NOMO-1 (cell line): ENCODE results near the gene TRAPPC12.
"Not testable (repeated sequence)": the region's sequence is repeated elsewhere in the genome, so short reads cannot be mapped to it uniquely, and the experiment has no call there.

Source experiments
- DNase-seq, 2 experiments: peaks; one replicate each; lab custom pipeline; 2025; ENCODE audit not compliant: unreplicated experiment in 2 of 2; lab: John Stamatoyannopoulos, UW

TRAPPC12 gene

DNA sequence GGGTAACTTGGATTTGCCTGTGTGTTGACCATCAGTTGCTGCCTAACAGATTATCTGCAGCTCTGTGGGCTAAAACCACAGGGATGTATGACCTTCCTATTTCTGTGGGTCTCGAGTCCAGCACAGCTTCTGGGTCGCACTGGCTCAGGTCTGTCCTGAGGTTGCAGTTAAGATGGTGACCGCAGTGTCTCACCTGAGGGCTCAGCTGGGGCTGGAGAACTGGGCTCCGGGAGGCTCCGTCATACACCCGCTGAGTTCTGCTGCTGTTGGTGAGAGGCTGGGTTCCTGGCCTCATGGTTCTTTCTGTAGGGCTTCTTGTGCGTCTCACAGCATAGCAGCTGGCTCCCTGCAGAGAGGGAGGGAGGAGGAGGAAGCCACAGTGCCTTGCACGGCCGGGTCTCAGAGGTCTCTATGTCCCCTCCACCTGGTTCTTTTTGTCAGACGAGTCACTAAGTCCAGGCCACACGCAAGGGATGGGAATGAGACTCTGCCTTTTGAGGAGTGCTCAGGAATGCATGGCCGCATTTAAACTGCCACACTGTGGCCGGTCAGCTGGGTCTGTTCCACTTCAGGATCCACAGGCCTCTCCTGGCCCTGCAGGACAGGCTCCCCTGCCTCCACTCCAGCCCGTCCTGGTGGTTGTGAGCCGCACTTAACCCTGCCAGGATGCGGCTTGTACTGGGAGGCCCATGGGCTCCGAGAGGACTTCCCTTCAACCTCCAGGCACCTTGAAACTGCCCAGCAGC is 72.6 kb downstream of the TRAPPC12 start:
- no peak for DNase-seq

DNA sequence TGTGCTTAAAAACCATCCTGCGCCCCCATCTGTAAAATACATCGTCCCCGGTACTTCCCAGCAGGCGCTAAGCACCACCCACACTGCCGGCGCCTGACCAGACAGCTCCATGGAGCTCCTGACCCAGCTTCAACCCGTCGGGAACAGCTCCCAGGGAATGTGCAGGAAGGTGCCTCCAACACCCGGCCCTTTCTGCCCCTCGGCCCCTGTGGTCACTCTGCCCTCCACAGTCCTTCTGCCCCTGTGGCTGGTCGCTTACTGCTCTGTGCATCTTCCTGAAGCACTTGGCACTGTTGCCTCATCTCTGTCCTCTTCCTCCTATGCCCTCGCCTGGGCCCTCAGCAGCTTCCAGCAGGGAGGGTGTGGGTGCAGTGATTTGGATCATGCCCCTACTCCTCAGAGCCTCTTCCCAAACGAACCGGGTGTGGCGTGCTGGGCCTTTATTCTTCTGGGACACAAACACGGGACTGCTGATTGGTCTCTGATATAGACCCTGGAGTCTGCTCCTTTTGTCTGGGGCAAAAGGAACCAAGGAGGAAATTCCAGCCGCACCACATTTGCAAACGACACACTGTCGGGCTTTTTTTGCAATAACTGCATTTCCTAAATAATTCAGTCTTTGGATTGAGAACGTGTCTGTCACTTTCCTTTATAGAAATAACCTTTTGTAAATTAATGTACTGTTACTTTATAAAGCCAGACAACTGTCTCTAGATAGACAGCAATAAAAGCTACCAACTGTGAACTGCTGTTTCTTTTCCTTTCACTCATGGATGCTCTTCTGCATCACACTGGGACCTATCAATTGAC is 73.9 kb downstream of the TRAPPC12 start:
- DNase-seq, result no peak

- DNase-seq, result not testable (repeated sequence)
These were observed 74.5 kb downstream of the TRAPPC12 start for GRCh38 chr2:3454005-3454404.

DNA sequence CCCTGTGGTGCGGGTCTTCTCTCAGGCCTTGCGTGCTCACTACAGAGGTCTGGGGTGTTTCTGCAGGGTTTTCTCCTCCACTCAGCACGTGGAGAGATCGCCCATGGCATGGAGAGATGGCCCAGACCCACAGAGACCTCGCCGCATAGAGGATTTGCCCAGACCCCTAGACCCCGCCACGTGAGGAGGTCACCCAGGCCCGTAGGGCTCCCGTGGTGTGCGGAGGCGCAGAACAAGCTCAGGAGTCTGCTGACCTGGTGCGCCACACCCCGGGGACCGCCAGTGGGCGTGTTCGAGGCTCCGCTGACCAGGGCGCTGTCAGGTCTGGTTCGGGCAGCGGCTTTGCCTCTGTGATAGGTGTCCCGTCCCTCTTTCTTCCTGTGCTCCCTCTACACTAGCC is 75.3 kb downstream of the TRAPPC12 start:
- DNase-seq, result no peak

GRCh38 chr2:3456125-3456524 is 76.6 kb downstream of the TRAPPC12 start:
- no peak for DNase-seq

GRCh38 chr2:3457524-3458395 is 78.3 kb downstream of the TRAPPC12 start:
- DNase-seq, result no peak

DNA sequence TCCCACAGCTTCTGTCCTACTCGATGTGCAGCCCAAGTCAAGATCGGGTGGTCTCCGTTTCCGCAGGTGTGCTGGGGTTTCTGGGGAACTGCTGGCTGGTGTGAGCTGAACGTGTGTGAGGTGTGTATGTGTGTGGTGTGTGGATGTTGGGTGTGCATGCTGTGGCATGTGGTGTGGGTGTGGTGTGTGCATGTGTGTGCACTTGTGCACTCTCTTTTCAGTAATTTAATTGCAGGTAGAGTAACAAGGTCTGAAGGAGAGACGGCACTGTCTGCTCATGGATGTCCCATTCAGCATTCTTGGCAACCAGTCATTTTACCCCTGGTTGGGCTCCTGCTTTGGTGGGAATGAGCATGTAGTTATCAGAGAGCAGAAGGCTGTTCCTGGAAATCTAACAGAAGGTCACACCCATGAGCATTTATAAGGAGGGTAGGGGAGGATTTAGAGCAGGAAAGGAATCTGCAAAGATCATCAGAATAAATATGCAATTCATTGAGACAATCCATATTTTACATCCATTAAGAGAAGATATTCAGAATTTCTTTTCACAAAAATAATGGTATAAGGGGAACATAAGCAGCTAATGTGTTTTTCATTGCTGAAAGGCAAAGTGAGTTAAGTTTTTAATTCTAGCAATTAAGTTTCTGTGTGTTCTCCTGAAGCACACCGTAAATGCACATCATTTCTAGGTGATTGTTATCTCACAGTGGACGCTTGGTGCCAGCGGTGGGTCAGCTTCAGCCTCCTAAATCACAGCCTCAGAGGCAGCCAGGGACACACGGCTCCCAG is 79.1 kb downstream of the TRAPPC12 start:
- no peak for DNase-seq

GRCh38 chr2:3459185-3460015 is 79.9 kb downstream of the TRAPPC12 start:
- DNase-seq, result no peak

GRCh38 chr2:3460156-3460555 is 80.7 kb downstream of the TRAPPC12 start:
- no peak for DNase-seq

DNA sequence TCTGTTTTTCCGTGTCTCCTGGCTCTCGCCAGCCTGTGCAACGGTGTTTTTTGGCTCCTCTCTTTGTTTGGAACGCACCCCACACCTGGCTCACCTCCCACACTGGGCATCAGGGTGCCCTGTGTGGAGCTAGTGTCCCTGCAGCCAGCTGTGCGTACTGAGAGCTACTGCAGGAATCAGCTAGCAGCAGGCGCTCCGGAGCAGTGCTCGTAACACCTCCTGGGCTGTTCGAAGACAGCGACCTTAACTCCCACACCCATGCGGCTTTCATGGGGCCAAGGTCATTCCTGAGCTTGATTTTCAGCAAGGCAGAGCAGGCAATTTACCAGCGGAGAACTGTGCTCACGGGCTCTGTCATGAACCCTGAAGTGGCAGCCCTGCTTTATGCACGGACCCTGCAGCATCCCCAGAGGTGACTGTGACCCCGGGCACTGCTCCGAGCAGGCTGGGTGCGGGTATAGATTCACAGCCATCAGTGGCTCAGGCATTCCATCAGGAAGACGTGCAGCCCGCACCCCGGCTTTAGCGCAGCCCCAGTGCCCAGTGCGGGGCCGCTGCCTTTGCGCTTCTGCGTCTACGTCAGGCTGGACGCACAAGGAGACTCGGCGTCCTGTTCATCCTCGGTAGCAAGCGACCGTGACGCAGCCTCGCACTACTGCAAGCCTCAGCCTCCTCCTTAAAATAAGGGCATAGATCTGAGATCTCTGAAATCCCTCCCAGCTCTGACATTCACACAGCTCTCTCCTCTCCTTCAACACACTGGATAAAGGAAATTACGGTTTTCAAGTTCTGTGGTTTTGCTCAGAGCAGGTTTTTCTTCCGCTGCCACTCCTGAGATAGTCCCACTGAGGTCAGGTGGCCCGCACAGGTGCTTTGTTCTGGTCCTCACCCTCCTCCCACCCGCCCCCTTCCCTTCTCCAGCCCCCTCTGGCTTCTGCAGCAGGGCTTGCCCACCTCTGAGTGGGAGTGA is 81.6 kb downstream of the TRAPPC12 start:
- DNase-seq, result no peak

DNA sequence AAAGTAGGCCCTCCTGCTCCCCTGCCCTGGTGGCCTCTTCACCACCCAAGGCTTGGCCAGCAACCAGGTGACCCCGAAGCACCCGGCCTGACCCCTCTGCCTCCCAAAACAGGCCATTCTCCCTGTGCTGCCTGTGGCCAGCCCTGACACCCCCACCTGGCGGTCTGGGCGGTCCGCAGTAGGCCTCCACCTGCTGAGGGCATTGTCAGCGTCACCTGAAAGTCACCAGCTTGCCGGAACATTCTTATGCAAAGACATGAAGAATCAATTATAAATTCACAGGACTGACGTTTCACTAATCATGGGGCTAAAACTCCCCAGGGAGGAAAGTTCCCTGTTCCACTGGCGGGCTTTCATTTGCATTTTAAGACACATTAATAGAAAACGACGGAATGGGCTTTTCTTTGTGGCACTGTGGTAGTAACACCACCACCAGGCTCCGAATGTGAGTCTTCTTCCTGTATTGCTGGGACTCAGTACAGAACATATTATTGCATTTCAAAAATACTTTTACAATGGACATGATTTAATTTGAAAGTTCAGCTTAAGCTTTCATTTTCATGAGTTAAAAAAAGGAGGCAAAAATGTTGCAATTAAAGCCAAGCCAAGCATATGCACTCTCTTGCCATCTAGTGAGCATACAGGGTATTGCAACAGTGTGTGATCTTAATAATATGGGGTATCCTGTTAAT is 82.5 kb downstream of the TRAPPC12 start:
- DNase-seq, result peak; percentile 30 to 42

GRCh38 chr2:3462493-3463104 is 83.1 kb downstream of the TRAPPC12 start:
- no peak for DNase-seq

GRCh38 chr2:3463186-3463835 is 83.8 kb downstream of the TRAPPC12 start:
- no peak for DNase-seq

GRCh38 chr2:3463944-3464343 is 84.5 kb downstream of the TRAPPC12 start:
- DNase-seq, result no peak

DNA sequence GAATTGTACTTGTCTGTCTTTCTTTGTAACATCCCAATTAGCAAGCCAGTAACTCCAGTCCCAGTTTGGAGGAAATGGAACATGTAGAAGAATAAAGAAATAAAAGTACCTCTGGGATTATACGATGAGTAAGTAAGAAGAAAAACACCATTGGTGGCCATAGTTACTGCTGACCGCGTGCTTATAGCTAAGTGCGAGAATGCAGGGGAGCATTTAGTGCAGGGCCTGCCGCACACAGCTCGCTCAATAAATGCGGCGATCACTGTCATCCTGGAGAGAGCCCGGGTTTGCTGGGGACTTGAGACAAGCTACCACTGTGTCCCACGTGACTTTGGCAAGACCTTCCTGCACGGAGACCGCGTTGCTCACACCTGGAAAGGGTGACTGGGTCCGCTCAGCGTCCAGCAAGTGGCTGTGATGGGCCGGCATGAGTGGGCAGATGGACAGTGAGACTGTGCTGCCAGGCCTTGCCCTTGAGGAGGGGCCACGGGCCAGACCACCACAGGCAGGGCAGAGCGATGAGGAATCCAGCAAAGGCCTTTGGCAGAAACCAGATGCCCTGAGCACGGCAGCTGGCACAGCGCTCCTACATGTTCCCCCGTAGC is 85.0 kb downstream of the TRAPPC12 start:
- DNase-seq, result no peak

GRCh38 chr2:3465328-3465727 is 85.8 kb downstream of the TRAPPC12 start:
- no peak for DNase-seq
